ENCODE data around the gene S100A14.
"Not testable (repeated sequence)": the region's sequence is repeated elsewhere in the genome, so short reads cannot be mapped to it uniquely, and the experiment has no call there.

S100A14 gene

DNA sequence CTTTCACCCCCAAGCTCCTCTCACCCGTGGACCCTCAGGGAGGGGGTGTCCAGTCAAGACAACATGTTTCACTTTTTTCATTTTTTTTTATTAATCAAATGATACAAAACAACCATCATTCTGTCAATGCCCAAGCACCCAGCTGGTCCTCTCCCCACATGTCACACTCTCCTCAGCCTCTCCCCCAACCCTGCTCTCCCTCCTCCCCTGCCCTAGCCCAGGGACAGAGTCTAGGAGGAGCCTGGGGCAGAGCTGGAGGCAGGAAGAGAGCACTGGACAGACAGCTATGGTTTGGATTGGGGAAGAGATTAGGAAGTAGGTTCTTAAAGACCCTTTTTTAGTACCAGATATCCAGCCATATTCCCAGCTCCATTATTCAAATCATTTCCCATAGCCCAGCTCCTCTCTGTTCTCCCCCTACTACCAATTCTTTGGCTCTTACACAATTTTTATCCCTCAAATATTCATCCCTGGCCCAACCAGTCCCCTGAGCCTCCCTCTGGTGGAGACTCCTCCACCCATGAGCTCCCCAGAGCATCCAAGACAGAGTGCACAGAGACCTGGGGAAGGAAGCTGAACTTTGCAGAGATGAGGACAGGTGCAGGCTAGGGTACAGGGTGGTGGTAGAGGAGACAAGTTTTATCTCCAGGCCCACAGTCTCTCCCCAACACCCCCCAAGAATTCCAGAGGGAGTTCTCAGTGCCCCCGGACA lies 1.8 kb downstream of the S100A14 start:
- no peak for DNase-seq

DNA sequence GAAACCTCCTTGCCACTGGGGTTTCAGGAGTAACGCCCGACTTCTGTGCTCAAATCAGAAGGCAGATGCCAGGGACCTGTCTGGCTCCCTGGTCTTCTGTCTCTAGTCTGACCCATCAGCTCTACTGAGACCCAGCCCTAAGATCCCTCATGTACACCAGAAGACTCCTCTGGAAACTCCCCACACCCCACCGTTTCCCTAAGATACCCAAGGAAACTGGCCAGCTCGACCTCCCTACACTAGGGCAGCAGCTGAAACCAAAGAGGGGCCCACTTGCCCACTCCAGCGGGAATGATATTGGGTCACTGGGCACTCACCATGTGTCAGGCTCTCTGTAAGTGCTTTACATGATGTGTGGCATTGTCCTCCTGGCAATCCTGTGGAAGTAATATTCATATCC lies 2.7 kb downstream of the S100A14 start:
- no peak for DNase-seq

DNA sequence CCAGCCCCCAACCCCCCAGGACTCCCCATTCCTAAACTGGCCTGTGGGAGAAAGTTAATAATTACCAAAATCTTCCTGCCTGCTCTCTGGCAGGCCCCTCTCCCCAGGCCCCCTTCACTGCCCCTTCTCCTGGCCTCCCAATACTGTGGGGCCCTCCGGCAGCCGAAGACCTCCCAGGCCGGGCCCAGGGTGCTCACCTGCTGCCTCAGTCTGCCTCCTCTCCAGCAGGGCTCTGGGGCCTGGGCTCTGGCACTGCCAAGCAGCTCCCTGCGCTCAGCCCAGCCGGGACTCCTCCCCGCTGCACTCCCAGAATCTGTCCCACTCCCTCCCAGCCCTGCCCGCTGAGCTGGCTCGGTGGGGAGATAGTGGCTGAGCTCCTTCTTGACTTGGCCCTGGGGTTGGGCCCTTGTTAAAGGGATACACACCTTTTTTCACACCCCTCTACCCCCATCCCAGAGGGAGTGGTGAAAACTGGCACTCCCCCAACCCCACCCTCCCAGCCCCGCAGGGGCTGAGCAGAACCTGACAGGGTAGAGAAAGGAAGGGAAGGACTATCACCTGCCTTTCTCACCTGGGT lies 3.3 kb downstream of the S100A14 start, which contains the start of gene S100A16:
Gene S100A16 (minus strand): TSS at position 383 of the 577 bp plus-strand sequence. CDS start 4,986 bp downstream, outside the sequence.
- peak in 1 of 2 experiments; percentile 65 for DNase-seq

DNA sequence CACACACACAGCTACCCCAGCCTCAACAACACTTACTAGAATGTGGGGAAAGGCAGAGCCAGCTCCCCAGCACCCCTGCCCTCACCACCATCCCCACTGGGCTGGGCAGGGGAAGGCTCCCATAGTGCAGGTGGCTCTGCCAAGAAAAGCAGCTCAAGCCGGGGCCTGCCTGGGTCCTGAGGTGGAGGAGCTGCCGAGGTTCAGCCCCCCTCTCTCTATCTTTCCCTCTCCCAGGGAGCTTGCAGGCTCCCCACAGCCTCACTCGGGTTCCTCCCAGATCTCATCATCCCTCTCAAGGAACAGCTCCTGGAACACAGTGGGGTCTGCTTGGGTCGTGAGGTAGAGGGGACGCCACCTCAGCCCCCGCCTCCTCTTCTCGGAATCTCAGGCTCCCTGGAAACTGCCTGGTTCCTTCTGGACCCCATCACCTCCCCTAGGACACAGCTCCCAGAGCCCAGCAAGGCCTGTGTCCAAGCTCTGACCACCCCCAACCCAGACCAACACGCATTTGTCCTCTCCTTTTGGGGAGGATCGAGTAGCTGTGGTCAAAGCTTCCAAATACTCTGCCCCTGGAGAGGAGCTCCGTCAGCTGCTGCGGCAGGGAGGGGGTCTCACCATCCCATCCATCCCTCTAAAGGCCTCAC lies 3.9 kb downstream of the S100A14 start:
- DNase-seq: no peak

DNA sequence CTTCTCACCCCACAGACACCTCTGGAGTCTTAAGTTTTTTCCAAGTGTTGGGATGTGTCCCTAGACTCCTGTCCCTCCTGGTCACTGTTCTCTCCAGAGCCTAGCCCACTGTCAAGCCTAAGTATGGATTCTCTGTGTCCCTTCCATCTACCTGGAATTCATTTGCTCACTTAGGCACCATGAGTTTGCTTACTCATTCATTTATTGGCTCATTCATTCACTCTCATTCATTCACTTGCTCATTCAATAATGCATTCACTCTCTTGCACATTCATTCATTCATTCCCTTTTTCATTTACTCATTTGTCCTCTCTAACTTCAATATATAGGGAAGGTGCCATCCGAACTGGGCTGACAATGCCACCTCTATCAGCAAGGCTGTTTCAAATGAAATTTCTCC lies 4.8 kb downstream of the S100A14 start:
- no peak for DNase-seq

DNA sequence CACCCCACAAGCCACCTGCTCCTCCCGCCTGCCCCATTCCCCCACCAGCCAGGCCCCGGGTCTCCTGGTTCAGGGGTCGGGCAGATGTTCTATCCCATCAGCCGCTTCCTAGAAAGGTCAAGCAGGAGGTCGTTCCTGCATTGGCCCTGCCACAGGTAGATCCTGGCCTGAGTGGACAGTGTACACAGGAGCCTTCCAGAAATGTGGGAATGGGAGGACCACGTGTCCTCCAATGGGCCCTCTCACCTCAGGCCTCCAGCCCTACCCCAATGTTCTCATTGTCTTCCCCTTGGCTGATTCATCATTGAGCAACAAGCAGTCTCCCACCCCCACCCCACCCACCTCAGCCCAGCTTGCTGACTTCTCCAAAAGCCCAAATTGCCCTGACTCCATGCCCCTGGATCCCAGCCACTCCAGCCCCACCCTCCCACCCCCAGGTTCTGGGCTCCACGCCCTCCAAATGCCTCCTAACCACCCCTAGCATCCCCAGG lies 5.3 kb downstream of the S100A14 start:
- no peak for DNase-seq

DNA sequence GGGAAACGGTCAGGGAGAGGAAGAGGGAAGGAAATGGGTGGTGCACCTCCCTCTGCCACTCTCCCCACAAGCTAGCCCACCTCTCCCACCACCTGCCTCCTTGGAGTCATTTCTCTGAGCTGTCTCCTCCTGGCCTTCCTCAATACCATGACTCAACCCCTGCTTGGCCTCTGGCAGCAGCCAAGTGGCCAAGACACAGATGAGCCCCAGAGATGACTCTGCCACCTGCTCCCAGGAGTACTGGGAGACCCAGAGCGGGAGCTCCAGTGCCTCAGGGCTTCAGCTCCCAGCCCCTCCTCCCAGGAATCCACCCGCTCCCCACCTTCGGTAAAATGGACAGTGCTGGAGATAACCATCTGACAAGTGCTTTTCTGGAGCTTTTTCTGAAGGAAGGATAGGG lies 5.8 kb downstream of the S100A14 start:
- no peak for DNase-seq

DNA sequence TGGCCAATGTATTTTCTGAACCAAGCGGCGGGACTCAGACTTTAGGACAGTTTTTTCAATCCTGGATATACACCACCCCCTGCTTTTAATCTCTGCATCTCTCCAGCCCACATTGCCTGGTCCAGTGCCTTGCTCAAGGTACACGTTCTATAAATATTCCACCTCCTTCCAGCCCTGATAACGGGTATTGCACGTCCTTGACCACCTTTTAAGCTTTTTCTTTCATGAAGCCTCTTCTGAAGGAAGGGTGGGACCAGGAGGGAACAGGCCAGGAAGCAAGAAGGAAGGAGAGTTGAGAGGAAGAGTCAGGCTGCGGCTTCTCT lies 6.6 kb downstream of the S100A14 start:
- DNase-seq: no peak

DNA sequence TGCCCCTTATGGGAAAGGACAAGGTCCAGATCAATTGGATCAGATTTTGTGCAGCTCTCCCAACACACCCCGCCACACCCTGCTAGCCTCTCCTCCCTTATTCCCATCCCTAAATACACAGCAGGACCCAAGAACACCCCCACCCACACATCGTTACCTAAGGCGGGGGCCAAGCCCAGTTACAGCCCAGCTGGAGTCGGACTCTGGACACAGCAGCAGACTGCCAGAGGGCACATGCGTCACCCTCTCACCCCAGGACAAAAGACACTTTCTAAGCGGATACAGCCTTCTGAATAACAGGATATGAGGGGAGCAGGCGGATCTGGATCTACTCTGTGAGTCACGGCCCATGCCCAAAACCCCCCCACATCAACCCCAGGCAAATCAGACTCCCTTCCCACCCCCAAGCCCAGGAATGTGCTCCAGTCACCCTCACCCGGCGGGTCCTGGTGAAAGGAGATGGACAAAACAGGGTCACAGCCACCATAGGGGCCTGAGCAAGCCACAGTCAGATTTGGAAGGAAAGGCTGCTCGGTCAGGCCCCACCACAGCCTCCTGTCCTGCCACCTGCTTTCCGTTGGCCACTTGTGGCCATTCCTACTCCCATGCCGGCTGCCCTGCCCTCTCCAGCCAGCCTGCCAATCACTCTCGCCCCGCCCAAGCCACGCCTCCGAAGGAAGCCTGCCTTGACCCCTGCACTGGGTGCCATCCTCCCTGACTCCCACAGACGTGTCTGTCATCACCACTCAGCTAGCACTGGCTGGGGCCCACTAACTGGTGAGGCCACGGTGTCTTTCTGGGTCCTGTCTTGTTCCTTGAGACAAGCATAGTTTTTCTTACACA lies 7.2 kb downstream of the S100A14 start:
- no peak for DNase-seq

DNA sequence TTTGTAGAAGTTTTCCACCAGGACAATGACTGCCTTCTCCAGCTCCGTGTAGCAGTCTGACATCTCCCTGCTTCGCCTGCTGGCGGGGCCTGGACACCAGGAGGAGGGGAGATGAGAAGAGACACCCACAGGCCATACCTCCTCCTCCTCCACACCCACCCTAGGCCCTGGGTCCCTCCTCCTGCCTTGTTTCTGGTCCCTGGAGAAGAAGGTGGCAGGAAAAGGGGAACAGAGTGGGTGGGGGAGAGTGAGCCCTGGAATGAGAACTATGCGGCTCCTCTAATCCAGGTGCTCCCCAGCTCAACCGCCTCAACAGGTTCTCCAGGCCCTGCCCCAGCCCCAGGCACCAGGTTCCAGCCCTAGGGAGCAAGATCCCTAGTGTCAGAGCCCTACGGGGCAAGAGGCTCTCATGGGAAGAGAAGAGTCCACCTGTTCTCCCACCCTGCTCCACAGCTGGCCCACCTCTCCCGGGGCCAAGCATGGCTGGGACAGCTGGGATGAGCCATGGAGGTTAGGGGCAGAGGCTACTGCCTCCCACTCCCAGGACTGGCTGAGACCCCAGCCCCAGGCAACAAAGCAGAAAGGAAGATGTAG lies 7.9 kb downstream of the S100A14 start:
- DNase-seq: no peak

DNA sequence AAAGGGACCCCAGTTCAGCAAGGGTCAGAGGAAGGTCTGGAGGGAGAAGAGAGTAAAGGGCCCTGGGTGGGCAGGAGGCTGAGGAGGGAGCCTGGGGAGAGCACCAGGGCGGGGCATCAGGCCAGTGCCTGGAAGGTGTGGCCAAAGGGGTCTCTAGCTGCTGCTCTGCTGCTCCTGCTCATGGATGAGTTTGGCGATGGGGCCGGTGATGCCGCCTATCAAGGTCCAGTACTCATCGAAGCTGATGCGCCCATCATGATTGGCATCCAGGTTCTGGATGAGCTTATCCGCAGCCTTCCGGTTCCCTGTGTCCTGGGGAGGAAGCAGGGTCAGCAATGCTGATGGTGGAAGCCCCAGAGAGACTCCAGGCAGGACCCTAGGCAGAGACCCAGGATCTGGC lies 8.7 kb downstream of the S100A14 start:
- DNase-seq: no peak

DNA sequence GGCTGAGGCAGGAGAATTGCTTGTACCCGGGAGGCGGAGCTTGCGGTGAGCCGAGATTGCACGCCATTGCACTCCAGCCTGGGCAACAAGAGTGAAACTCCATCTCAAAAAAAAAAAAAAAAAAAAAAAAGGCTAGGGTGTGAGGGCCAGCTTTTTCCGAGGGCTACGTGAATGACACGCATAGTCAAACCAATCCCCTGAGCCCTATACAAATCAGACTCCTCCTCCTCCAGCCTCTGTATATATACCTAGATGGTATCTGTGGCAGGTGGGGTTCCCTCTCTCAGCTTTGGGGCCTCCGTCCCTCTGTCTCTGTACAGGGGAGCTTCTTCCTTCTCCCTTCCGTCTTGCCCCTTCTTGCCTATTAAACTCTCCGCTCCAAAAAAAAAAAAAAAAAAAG lies 9.9 kb downstream of the S100A14 start:
- DNase-seq: no peak

DNA sequence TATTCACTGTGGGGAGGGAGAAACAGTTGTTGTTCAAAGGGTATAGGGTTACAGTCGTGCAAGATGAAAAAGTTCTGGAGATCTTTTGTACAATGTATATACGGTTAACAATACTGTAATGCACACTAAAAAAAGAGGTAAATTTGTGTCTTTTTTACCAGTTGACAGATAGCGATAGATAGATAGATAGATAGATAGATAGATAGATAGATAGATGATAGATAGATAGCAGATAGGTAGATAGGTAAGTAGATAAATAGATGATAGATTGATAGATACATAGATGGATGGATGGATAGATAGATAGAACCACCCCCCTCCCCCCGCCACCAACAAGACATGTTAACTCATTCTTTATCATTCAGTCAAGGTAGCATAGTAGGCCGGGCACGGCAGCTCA lies 13.4 kb downstream of the S100A14 start:
- DNase-seq: no peak

DNA sequence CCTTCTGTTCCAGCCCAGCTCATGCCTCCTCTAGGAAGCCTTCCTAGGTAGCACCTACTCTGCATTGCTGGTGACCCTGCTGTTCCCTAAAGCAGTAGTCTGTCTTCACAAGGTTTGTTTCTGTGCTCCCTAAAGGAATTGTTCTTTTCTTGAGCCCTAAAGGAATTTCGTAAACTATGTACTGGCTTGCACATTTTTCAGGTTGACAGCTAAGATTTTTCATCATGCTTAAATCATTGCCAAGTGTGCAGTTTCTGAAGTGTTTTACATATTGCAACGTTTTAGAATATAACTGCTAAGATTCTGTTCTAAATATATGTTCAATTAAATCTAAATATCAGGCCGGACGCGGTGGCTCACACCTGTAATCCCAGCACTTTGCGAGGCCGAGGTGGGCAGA lies 16.3 kb downstream of the S100A14 start:
- DNase-seq: no peak

DNA sequence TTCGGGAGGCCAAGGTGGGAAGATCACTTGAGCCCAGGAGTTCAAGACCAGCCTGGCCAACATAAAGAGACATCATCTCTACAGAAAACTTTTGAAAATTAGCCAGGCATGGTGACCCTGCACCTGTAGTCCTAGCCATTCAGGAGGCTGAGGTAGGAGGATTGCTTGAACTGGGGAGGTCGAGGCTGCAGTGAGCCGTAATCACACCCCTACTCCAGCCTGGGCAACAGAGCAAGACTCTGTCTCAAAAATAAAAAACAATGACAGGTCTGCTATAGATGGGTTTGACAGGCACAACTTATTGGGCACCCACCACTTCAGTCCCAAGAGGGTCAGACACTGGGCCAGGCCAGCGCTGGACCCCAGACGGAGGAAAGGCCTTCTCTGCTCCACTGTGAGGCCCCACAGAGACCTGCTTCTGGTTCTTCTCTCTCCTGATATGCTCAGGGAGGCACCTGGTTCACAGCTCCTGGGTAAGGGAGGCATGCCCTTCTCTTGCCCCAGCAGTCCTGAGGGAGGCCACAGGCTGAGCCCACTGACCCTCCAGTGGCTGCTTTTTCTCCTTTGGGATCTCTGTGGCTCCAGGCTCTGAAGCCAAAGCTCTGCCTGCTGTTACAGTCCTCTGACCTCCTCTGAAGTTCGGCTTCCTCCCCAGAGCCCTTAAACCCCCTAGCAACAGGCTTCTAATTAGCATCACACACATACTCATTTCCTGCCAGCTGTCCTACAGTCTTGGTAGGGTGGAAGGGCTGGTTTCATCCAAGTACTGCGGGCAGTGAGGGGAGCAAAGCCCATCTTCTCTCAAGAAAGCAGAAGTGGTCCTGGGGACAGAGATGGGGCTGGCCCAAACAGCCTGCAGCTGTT lies 17.6 kb downstream of the S100A14 start:
- DNase-seq: peak in 1 of 2 experiments; percentile 46

DNA sequence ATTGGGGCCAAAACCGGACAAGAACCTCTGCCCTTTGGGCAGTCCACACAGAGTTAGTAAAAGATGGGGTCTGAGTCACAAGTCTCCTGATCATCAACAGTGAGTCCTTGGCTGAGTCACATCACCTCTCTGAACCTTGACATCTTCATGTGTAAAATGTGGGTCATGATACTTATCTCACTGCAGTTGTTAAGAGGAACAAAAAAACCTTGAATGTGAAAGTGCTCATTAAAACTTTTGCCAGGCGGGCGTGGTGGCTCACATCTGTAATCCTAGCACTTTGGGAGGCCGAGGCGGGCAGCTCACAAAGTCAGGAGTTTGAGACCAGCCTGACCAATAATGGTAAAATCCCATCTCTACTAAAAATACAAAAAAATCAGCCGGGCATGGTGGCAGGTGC lies 18.9 kb downstream of the S100A14 start:
- DNase-seq: no peak

DNA sequence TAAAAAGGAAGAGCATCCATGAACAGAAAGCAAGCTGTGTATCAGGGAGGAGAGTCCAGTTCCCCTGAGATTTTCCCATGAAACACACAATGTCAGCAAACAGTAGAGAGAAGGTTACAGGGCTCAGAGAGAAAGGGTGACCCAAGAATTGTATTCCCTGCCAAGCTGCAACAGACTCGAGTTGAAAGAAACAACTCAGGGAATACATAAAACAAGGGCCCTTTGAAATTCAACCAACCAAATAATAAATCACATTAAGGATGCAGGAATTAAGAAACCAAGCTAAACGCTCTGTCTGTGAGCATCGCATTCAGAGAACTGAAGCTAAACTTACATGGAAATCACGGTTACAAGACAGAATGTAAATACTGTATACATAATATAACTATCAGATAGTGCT lies 23.4 kb downstream of the S100A14 start:
- no peak for DNase-seq

DNA sequence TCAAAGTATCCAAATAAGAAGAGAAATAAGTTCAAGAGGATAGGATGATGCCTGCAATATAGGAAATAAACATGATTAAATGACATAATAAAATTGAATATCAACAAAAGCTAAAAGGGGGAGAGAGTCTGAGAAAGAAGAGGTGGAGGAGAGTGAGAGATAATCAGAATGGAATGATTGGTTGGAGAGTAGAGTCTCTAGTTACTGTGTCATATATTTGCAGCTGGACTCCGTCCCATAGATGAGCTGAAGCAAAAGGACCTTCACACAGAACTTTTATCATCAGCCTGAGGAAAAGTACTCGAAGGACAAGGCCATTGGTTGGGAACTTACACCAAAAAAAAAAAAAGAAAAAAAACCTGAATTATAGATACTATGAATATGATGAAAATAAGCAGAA lies 27.6 kb downstream of the S100A14 start:
- DNase-seq: no peak

DNA sequence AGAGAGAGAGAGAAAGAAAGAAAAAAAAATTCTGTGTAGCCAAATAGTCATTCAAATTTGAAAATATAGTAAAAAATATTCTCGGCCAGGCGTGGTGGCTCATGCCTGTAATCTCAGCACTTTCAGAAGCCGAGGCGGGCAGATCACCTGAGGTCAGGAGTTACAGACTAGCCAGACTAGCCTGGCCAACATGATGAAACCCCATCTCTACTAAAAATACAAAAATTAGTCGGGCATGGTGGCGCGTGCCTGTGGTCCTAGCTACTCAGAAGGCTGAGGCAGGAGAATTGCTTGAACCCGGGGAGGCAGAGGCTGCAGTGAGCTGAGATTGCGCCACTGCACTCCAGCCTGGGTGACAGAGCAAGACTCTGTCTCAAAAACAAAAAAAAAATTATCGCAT lies 28.1 kb downstream of the S100A14 start:
- not testable (repeated sequence) for DNase-seq

DNA sequence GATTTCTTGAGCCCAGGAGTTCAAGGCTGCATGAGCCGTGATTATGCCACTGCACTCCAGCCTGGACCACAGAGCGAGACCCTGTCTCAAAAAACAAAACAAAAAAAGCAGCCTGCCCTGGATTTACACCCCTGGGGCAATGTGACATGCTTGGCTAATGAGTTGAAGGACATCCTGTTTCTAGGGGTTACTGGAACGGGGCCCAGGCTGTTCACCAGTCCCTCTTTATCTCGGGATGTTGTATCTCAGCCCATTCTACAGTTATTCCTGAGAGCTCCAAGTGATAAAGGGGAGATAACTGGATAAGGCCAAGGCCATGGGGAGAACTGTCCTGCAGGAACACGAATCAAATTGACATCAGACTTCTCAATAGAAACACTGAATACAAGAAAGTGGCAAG lies 28.8 kb downstream of the S100A14 start:
- no peak for DNase-seq

DNA sequence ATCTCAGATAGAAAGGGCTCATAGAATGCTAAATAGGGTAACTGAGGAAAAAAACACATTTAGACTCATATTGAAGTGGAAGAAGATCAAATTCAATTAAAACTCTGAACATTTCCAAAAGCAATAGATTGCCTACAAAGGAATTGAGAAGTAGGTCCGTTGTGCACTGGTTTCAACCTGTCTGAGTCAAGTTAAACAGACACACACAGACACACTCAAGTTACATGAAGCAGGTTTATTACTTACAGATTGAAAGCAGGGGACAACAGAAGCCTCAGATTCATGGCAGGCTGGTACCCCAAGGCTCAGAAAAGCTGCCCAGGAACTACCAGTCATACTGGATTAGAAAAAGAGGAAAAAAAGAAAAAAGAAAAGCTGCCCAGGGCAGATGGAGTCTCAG lies 29.8 kb downstream of the S100A14 start:
- DNase-seq: no peak

DNA sequence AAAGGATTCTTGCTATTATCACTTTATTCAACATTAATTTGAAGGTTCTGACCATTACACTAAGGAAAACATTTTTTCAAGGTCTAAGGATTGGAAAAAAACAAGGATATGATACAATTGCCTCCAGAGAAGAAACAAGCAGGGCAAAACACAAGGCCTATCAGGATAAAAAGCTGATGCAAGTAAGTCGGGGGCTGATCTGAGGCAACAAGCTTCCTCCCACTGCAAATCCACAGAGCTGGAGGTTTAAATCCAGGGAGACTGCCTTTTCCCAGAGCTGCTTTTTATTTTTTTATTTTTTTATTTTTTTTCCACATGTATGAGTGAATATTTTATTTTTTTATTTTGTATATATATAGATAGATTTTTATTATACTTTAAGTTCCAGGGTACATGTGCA lies 31.1 kb downstream of the S100A14 start:
- no peak for DNase-seq
